HG03521 (cell line): ENCODE results near the gene FOXP1.

Source experiments
- ATAC-seq: cut with Tn5 transposase; IDR thresholded peaks from one replicate; pipeline ENCODE4 v1.9.1; 2021; ENCODE audit warnings: mild to moderate bottlenecking, moderate library complexity; ENCODE audit not compliant: unreplicated experiment

Gene FOXP1

DNA sequence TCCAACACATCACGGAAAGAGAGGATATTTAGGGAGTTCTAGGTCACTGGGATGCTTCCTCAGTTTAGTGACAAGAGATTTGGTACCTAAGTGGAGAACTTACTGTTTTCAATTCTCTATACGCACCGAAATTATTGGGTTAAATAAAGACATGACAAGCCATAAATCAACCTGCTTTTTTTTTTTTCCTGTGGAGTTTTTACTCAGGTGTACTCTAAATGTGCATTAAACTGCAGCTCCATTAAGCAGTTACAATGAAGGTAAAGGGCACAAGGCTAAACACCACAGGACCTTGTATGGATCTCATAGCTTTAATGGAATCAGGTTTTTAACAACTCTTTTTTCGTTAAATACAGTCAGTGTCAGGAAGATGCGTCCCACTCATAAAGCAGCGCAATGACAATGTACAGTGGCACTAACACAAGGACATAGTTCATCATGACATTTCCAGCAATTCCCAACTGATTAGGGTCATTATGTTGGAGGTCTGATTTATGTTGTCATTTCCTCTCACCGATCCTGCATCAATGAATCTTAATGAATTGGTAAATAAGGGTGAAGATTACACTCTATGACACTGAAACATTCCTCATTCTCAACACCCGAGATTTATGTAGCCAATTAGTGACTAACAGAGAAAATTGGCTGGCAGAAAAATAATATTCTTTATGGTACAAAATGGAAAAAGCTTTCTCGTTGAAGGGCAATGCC, 355.2 kb downstream of the FOXP1 start:
- no peak for ATAC-seq

- ATAC-seq = no peak
Observed at GRCh38 chr3:71227270-71227661, 356.3 kb downstream of the FOXP1 start.

DNA sequence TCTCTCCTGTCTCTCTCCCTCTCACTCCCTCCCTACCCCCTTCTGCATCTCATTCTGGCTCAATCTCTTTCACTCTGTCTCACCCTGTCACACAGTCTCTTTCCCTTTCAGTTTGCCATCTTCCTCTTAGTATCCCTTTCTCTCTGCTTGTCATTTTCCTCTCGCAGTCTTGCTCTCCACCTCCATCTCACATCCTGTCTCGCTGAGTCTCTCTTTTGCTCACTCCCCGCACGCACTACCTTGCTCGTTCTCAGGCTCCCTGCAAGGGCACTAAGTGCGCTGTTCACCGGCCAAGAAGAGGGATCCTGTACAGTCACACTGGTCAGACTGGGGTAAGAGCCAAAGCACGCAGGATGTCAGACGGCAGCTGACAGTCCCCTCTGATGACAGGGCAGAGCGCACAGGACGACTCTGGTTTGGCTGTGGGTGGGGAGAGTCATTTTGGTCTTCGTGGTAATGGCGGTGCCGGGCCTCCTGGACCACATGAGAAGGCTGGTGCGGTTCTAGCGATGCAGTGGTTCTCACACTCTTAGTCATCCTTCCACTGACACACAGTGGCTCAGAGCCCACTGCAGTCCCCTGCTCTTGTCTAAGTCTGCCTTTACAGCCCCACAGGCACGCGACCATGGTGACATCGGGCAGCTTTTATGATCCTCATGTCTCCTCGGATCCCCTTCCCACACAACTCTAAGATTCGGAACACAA, 356.8 kb downstream of the FOXP1 start:
- peak; percentile 82 for ATAC-seq

- ATAC-seq = peak; percentile 15
Observed at GRCh38 chr3:71225951-71226564, 357.5 kb downstream of the FOXP1 start.

- ATAC-seq = no peak
Observed at GRCh38 chr3:71225002-71225684, 358.4 kb downstream of the FOXP1 start.

- peak; percentile 89 for ATAC-seq
Observed at GRCh38 chr3:71219744-71220638, 363.5 kb downstream of the FOXP1 start.

- no peak for ATAC-seq
Observed at GRCh38 chr3:71218508-71218907, 365.0 kb downstream of the FOXP1 start.

DNA sequence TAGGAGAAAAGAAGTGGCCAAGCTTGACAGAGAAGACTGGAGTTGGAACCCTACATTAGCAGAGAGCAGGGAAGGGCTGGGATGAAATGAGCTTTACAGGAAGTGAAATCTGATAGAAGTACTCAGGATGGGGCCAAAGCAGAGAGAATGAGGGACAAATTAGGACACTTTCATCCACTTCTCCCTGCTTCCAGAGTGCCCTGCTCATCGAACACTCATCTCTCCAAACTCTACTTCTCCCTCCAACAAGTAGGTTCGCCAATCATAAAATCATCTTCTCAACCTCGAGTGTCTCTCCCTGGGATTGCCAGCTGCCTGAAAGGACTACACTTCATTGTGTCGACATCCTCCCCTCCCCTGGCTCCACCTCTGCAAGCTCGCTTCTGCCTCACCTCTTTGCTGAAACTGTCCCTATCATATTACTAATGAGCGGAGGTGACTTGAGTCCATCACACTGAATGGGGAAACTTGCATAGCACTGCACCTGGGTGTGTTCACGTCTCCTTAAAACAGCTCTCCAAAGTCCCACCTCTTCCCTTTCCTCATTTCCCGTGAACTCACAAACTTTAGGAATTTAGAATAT, 365.8 kb downstream of the FOXP1 start:
- ATAC-seq = no peak

- ATAC-seq = no peak
Observed at GRCh38 chr3:71215351-71215750, 368.2 kb downstream of the FOXP1 start.

DNA sequence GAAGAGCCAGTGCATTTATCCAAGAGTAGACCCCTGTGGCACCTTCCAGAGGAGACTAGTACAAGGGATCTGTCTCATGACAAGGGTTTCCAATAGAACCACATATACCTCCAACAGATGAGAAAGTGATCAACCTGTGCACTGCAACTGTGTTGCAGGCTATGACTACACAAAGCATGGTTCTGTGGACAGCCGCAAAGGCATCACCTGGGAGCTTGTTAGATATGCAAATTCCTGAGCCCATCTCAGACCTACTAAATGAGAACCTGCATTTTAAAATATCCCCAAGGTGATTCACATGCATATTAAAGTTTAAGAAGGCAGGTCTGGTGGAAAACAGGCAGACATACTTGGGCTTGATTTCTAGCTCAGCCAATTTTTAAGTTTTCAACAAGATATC, 368.7 kb downstream of the FOXP1 start:
- no peak for ATAC-seq

DNA sequence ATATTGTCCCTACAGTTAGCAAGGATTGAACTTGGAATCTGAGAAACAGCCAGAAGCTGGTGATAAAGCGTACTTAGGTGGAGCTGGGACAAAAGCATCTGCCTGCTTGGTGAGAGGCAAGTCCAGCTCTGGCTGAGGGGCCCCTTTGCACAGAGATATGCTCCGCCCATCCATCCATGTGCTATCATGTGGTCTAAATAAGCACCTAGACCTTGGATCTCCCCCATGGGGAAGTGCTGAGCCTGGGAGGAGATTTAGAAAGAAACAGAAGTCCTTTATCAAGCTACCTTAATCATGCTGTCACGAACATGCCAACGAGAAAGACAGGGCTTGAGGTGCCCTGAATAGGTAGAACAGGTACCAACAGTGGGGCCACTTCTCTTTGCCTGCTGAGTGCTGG, 369.5 kb downstream of the FOXP1 start:
- no peak for ATAC-seq

- ATAC-seq = no peak
Observed at GRCh38 chr3:71211083-71211482, 372.4 kb downstream of the FOXP1 start.

DNA sequence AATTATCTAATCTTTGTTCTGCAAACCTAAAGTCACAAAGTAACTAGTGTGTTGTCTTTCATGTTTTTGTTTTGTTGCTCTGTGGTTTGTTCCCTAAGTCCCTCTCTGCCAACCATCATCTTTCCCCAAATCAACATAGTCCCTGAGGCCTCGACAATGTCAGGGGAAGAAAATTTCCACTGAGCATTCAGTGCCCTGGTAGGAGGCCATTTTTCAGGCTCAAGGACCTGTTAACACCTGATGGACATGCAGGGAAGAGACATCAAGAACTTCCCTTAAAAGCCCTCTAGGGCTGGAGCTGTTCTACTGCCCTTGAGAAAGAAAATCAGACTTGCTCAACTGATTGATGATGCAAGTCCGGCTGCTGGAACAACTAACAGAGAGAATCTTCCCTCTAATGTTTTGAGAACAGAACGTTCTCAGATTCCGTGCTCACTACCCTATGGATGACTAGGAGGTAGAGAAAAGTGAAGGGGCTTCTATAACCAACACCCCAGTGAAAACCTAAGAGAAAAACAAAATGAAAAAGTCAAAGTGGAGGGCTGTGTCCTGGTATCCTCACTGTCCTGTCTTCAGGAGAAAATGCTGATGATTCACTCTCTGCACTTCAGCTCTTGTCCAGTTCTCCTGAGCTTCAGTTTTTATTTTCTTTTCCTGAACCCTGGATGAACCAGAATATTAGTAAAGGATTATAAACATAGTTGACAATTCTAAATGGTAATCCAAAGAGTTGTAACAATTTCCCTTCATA, 373.1 kb downstream of the FOXP1 start:
- ATAC-seq = no peak

DNA sequence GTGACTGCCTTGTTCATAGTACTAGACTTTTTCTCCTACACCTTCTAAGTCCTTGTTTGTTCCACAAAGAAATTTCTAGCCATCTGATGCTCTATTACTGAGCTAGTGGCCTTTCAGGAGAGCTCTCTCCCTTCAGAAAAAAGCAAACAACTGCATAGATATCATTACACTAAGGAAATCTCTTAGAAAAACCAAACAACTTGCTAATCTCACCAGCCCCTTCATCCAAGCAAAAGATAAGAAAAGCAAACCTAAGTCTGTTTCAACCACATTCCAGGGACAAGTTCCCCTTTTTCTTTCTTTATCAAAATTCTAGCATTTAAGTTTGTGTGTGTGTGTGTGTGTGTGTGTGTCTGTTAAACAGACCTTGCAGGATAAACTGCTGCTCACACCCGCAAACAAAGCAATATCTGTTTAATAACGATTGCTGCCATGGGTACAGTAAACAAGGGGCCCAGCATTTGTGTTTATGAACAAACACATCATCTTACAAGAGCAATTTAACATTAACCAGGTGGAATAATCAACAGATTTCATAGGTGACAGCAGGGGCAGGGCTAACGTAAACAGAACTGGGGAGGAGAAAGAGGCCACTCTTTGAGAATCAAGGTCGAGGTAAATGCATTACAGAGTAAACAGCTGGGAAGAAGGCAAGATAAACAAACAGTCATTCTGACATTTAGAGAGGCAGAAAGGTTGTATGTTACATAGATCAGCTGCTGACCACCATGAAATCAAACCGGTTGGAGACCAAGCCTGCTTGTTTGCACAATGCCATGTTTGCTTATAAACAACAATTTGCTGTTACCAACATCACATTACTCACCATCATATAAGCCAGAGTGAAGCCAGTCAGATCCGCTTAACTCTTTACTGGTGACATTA, 375.1 kb downstream of the FOXP1 start:
- ATAC-seq = no peak

DNA sequence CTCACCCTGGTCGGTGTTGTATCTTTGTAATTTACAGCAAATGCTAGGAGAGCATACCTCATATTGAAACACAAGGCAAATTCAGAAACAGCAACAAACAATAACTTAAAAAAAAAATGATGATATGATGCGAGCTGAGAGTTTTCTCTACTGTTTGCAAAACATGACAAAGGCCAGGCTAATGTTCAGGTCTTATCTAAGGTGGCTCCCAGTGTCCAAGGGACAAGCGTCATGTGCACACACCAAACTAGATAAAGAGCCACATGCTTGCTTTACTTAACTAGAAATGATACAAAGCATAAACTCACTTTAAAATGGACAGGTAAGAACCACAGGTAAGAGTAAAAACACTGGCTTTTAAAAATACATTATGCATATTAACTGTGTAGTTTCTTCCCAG, 375.9 kb downstream of the FOXP1 start:
- no peak for ATAC-seq

GRCh38 chr3:71206305-71207165, 377.0 kb downstream of the FOXP1 start:
- ATAC-seq = no peak

DNA sequence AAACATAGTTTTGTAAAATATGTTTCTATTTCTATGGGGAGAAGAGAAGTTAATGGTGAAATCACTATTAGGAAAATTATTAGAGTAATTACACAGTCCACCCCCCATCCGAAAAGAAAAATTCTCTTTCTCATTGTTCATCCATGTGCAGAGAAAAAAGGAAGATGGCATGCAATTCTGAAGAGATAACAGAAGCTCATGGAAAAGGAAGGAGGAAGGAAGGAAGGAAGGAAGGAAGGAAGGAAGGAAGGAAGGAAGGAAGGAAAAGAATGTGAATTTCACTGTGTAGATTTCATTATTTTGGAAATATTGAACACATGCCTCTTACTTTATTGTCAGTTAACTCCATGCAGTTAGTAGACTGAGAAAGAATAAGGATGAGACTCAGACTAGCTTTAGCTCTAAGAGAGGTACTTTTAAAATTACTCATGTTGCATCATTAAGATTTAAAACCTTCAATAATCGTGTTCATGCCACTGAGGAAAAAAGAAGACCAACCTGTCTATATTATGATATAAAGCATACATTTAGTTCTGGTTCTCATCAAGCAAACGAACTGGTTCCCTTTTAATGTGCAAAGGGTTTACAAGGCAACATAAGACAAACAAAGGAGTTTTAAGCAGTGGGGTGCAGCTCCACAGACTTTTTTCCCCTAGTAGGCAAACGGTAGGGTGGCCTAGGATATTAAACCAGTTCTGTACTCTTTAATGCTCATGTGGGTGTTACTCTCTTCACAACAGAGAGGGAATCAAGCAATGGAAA, 379.6 kb downstream of the FOXP1 start:
- no peak for ATAC-seq
